Adrenal gland (tissue), 19 donors: ENCODE results near the gene ZDBF2. TPM values are rescaled to one million over a fixed set of nuclear protein-coding genes. Genes with fewer than 3 reads are reported as not detected.
A peak's percentile ranks its signal among the peaks of the same experiment; 100 is the strongest.
"Not testable (repeated sequence)": the region's sequence is repeated elsewhere in the genome, so short reads cannot be mapped to it uniquely, and the experiment has no call there.

Experiments used
- DNase-seq, 7 donors: peaks; one replicate each; pipeline ENCODE4 v3.0.0-alpha.2; 2019 to 2020
- H3K27ac ChIP-seq, 5 donors: fragments of 200-600 bp; sonication (generic) in 4 of 5; 1 replicate in 3 of 5; 2 replicates in 2 of 5; pipeline versions ENCODE4 v1.5.1 to v1.8.0; 2016 to 2020; ENCODE audit warnings: mild to moderate bottlenecking in 1 of 5
- H3K27me3 ChIP-seq: fragments of 200-600 bp; 2 replicates; pipeline ENCODE4 v1.8.0; 2021
- H3K36me3 ChIP-seq, 2 donors: fragments of 200-600 bp; replicated peaks in 1 of 2; 1 replicate in 1 of 2; 2 replicates in 1 of 2; pipeline versions ENCODE4 v1.5.1 to v1.8.0; 2018 to 2022
- H3K4me1 ChIP-seq, 2 donors: fragments of 200-600 bp; replicated peaks in 1 of 2; 1 replicate in 1 of 2; 2 replicates in 1 of 2; pipeline versions ENCODE4 v1.5.1 to v1.8.0; 2018 to 2021
- H3K4me3 ChIP-seq, 4 donors: fragments of 200-600 bp; sonication (generic) in 3 of 4; one replicate each; pipeline ENCODE4 v1.5.1; 2016 to 2018
- H3K9me3 ChIP-seq, 3 donors: fragments of 200-600 bp; sonication (generic) in 1 of 3; replicated peaks in 1 of 3; 1 replicate in 2 of 3; 2 replicates in 1 of 3; pipeline versions ENCODE4 v1.5.1 to v1.8.0; 2016 to 2021
- CTCF ChIP-seq, 6 experiments: fragments of 450-650 bp in 4 of 6; fragments of 200-600 bp in 2 of 6; sonication (generic) in 1 of 6; IDR thresholded peaks; 1 replicate in 5 of 6; 2 replicates in 1 of 6; pipeline versions ENCODE4 v1.5.1 to v1.8.0; 2016 to 2021; ENCODE audit warnings: antibody characterized with exemption in 6 of 6, mild to moderate bottlenecking in 2 of 6, moderate library complexity in 1 of 6
- POLR2A ChIP-seq, 2 donors: fragments of 450-650 bp; IDR thresholded peaks; one replicate each; pipeline ENCODE4 v1.6.1; 2017; ENCODE audit warnings: antibody characterized with exemption in 2 of 2, mild to moderate bottlenecking in 2 of 2, moderate library complexity in 1 of 2
- WGBS, 4 donors: extraction: QIAGEN DNeasy Blood & Tissue Kit in 2 of 4; methylation state at CpG; one replicate each; pipeline versions ENCODE4 v1.1.5 to v1.1.7; 2013 to 2017; 5-methylcytosine and 5-hydroxymethylcytosine counted together
- intact Hi-C, 2 donors: fragments of 100-400 bp; cut with DNase I; formaldehyde crosslinking; loops; one replicate each; pipeline versions ENCODE4 v1.14.1 to v1.15.0; 2022 to 2023
- long read RNA-seq, 10 donors: library from polyadenylated mRNA in 3 of 10; unstranded in 2 of 10; stranded (forward) in 1 of 10; transcript quantifications; one replicate each; pipeline ENCODE4 v2.0.0 and lab custom pipeline, GENCODE V29; 2021 to 2026
- polyA plus RNA-seq, 3 donors: library from polyadenylated mRNA; stranded (reverse); fragments of 200-250 nt in 2 of 3; fragments of 350-450 nt in 1 of 3; fragmentation: Illumina TruSeq in 1 of 3; extraction: RNeasy Lipid Tissue Mini Kit (QIAGEN cat#74804) in 1 of 3; gene quantifications; one replicate each; pipeline ENCODE4 v1.2.3, GENCODE V29; 2013 to 2014
- total RNA-seq, 9 donors: library from RNA; depleted of rRNA in 4 of 9; stranded (reverse); fragments of >200 nt in 4 of 9; fragments of 120-200 nt in 1 of 9; fragmentation: NEBNext Ultra II Directional in 1 of 9; extraction: Animal tissue kit (Norgen Biotek cat#: 25700) in 1 of 9; gene quantifications; one replicate each; pipeline versions ENCODE4 v1.1.0 to v1.2.4, GENCODE V29; 2013 to 2023
- donor health status: healthy with polysubstance abuse.
- donor health status: Bipolar disorder and iron deficiency.
- donor health status: DM: yes; HTN: yes; CAD: no.
- donor health status: DM: no; HTN: no; CAD: no.
- donor health status: DM: no; HTN: no; CAD: no.
- donor health status: DM: yes; HTN: yes; CAD: no.

The ZDBF2 gene
- total RNA-seq = 10 to 100 TPM in 8 of 9 donors, 1 to 10 TPM in 1; 9.6 to 33.6 (median 17.4) TPM
- polyA plus RNA-seq = 10 to 100 TPM in 1 of 3 donors, 1 to 10 TPM in 2; 2.3 to 10.0 (median 3.0) TPM
- long read RNA-seq, donor 1, full-length matches to known transcripts = 3 of 3 reads
- long read RNA-seq, donor 1, partial matches to known transcripts = 0 of 3 reads
- long read RNA-seq, donor 1, other reads (novel, unspliced or antisense) = 0 of 3 reads
- long read RNA-seq, donor 2, full-length matches to known transcripts = 2 of 2 reads
- long read RNA-seq, donor 2, partial matches to known transcripts = 0 of 2 reads
- long read RNA-seq, donor 2, other reads (novel, unspliced or antisense) = 0 of 2 reads
- long read RNA-seq, donor 3 = 0 reads
- long read RNA-seq, donor 4, partial matches to known transcripts = 0 of 1 reads
- long read RNA-seq, donor 4, other reads (novel, unspliced or antisense) = 1 of 1 reads
- long read RNA-seq, donor 5, partial matches to known transcripts = 0 of 4 reads
- long read RNA-seq, donor 5, other reads (novel, unspliced or antisense) = 4 of 4 reads
- long read RNA-seq, donor 6, full-length matches to known transcripts = 1 of 2 reads
- long read RNA-seq, donor 6, partial matches to known transcripts = 0 of 2 reads
- long read RNA-seq, donor 6, other reads (novel, unspliced or antisense) = 1 of 2 reads
- long read RNA-seq, donor 7 = 0 reads
- long read RNA-seq, donor 8, full-length matches to known transcripts = 7 of 42 reads
- long read RNA-seq, donor 8, partial matches to known transcripts = 35 of 42 reads
- long read RNA-seq, donor 8, other reads (novel, unspliced or antisense) = 0 of 42 reads
- long read RNA-seq, donor 9, full-length matches to known transcripts = 1 of 1 reads
- long read RNA-seq, donor 9, partial matches to known transcripts = 0 of 1 reads
- long read RNA-seq, donor 9, other reads (novel, unspliced or antisense) = 0 of 1 reads
- long read RNA-seq, donor 10 = 0 reads

GRCh38 chr2:206274434-206275311 lies at the start of gene ZDBF2:
TSS of gene ZDBF2 (plus strand) at chr2:206274663. CDS start at chr2:206281850, 7,187 bp downstream.
- H3K9me3 ChIP-seq = no peaks in the 10 kb centered on the region
- peak; percentile 34 to 78 (median 52) for DNase-seq
- H3K27me3 ChIP-seq = peaks cover 20% of the 10 kb centered on the region
- no peaks in the 10 kb centered on the region for H3K4me1 ChIP-seq
- H3K36me3 ChIP-seq = no peaks in the 10 kb centered on the region
- TF ChIP-seq POLR2A (IDR thresholded peaks at IDR 0.05) = peak; percentile 42 to 60
- no peak for TF ChIP-seq CTCF (IDR thresholded peaks at IDR 0.05)
- peak within 1 kb of the TSS in 3 of 4 donors; percentile 23 to 79 (median 65) for H3K4me3 ChIP-seq
- peak within 1 kb of the TSS in 4 of 5 donors; percentile 59 to 85 (median 72) for H3K27ac ChIP-seq
- intact Hi-C loops = no loop called here
- WGBS, 4 donors = 2 to 5% (median 3%) methylated on average over 15 to 104 of the region's 104 CpGs

- intact Hi-C loops = no loop called here
- 69 to 87% (median 85%) methylated on average over 5 of the region's 5 CpGs for WGBS, 4 donors
- Histone ChIP-seq H3K36me3 (no peaks in the 10 kb centered on the region), H3K27ac (no peak overlapping the region), H3K4me1 (no peaks in the 10 kb centered on the region), H3K27me3 (no peaks in the 10 kb centered on the region), H3K4me3 (no peak overlapping the region), H3K9me3 (no peaks in the 10 kb centered on the region)
- no peak for DNase-seq
- TF ChIP-seq POLR2A (IDR thresholded peaks at IDR 0.05) (no peak), CTCF (IDR thresholded peaks at IDR 0.05) (no peak)
These were observed 48.8 kb upstream of the ZDBF2 start for GRCh38 chr2:206225435-206226232.

GRCh38 chr2:206228636-206229035 lies 45.8 kb upstream of the ZDBF2 start:
- H3K27me3 ChIP-seq, H3K36me3 ChIP-seq, H3K27ac ChIP-seq, DNase-seq, H3K4me1 ChIP-seq, H3K4me3 ChIP-seq, H3K9me3 ChIP-seq, intact Hi-C loops: not testable (repeated sequence)
- WGBS, 4 donors = 86 to 93% (median 87%) methylated on average over 9 of the region's 9 CpGs

GRCh38 chr2:206229642-206230041 lies 44.8 kb upstream of the ZDBF2 start:
- intact Hi-C loops = no loop called here
- no peak overlapping the region for H3K27ac ChIP-seq
- TF ChIP-seq POLR2A (IDR thresholded peaks at IDR 0.05) (no peak), CTCF (IDR thresholded peaks at IDR 0.05) (no peak)

More at GRCh38 chr2:206229642-206230041, 44.8 kb upstream of the ZDBF2 start:
- H3K36me3 ChIP-seq = no peaks in the 10 kb centered on the region
- no peak for DNase-seq
- no peaks in the 10 kb centered on the region for H3K4me1 ChIP-seq
- no peaks in the 10 kb centered on the region for H3K27me3 ChIP-seq
- no peak overlapping the region for H3K4me3 ChIP-seq
- H3K9me3 ChIP-seq = no peaks in the 10 kb centered on the region
